ENCODE data around the gene CECR2.

GRCh38 chr22:17446698-17447097 lies 77.4 kb downstream of the CECR2 start:
- TF ChIP-seq RAD21 (IDR thresholded peaks at IDR 0.05 in 1 of 2, conservative IDR thresholded peaks at IDR 0.05 in 1 of 2; ENCODE audit: low read depth in 2 of 2, low read length in 2 of 2) (no peak), EP300 (IDR thresholded peaks at IDR 0.05; ENCODE audit: borderline replicate concordance in 1 of 2, low read depth in 2 of 2, low read length in 2 of 2) (no peak), GABPA (IDR thresholded peaks at IDR 0.05; ENCODE audit: borderline replicate concordance, insufficient read depth, low read length) (no peak), CTCF (IDR thresholded peaks at IDR 0.05; ENCODE audit: control extremely low read depth in 1 of 3, insufficient read depth in 1 of 3, low read depth in 1 of 3, low read length in 3 of 3) (no peak), MAFK (IDR thresholded peaks at IDR 0.05; ENCODE audit: low read depth, low read length) (no peak), SIN3A (conservative IDR thresholded peaks at IDR 0.05 in 1 of 2, IDR thresholded peaks at IDR 0.05 in 1 of 2; ENCODE audit: low read depth in 1 of 2, low read length in 2 of 2) (no peak), POLR2AphosphoS5 (IDR thresholded peaks at IDR 0.05; ENCODE audit: low read depth, low read length) (no peak), EZH2 (IDR thresholded peaks at IDR 0.05; ENCODE audit: low read depth, low read length, severe bottlenecking) (no peak), POLR2A (IDR thresholded peaks at IDR 0.05; ENCODE audit: control extremely low read depth in 1 of 2, low read depth in 2 of 2, low read length in 2 of 2) (no peak), SP4 (IDR thresholded peaks at IDR 0.05; ENCODE audit: low read length) (no peak), SAP30 (IDR thresholded peaks at IDR 0.05; ENCODE audit: insufficient read depth, insufficient replicate concordance, low read length) (no peak), CHD1 (IDR thresholded peaks at IDR 0.05; ENCODE audit: low read depth, low read length) (no peak), JUN (IDR thresholded peaks at IDR 0.05; ENCODE audit: low read depth, low read length) (no peak)
